Right lobe of liver (tissue), 6 donors: ENCODE results near the gene RSPO1. TPM values are rescaled to one million over a fixed set of nuclear protein-coding genes. Genes with fewer than 3 reads are reported as not detected.

Experiments
- ATAC-seq, 4 donors: fragments of 200-7000 bp; cut with Tn5 transposase; one replicate each; pipeline ENCODE4 v1.9.1; 2020; ENCODE audit warnings: mild to moderate bottlenecking in 4 of 4, moderate library complexity in 4 of 4
- DNase-seq, 3 donors: peaks; one replicate each; pipeline ENCODE4 v3.0.0-alpha.2; 2020
- H3K27ac ChIP-seq, 3 donors: fragments of 200-600 bp; one replicate each; pipeline ENCODE4 v1.8.0; 2022
- H3K27me3 ChIP-seq, 2 donors: fragments of 200-600 bp; one replicate each; pipeline ENCODE4 v1.8.0; 2022
- H3K36me3 ChIP-seq, 4 donors: fragments of 200-600 bp; sonication (generic) in 1 of 4; one replicate each; pipeline versions ENCODE4 v1.5.1 to v1.8.0; 2017 to 2022; ENCODE audit warnings: control low read depth in 1 of 4
- H3K4me1 ChIP-seq, 4 donors: fragments of 200-600 bp; sonication (generic) in 1 of 4; one replicate each; pipeline versions ENCODE4 v1.5.1 to v1.8.0; 2017 to 2022; ENCODE audit warnings: control low read depth in 1 of 4
- H3K4me3 ChIP-seq, 3 donors: fragments of 200-600 bp; one replicate each; pipeline ENCODE4 v1.8.0; 2022
- H3K9me3 ChIP-seq, 4 donors: fragments of 200-600 bp; sonication (generic) in 1 of 4; one replicate each; pipeline versions ENCODE4 v1.5.1 to v1.8.0; 2017 to 2022; ENCODE audit warnings: control low read depth in 1 of 4
- CTCF ChIP-seq, 4 donors: fragments of 200-600 bp in 3 of 4; fragments of 450-650 bp in 1 of 4; IDR thresholded peaks; one replicate each; pipeline versions ENCODE4 v1.5.1 to v1.8.0; 2016 to 2022; ENCODE audit warnings: antibody characterized with exemption in 4 of 4, mild to moderate bottlenecking in 2 of 4
- POLR2A ChIP-seq: fragments of 450-650 bp; IDR thresholded peaks from one replicate; pipeline ENCODE4 v1.6.1; 2017; ENCODE audit warnings: antibody characterized with exemption, mild to moderate bottlenecking
- WGBS: methylation state at CpG from one replicate; pipeline ENCODE4 v1.1.6; 2018; ENCODE audit warnings: low coverage, low lambda C conversion rate; ENCODE audit not compliant: insufficient coverage; ENCODE audit errors: missing lambda C conversion rate; 5-methylcytosine and 5-hydroxymethylcytosine counted together
- intact Hi-C, 2 donors: fragments of 100-400 bp; cut with DNase I; formaldehyde crosslinking; loops; one replicate each; pipeline versions ENCODE4 v1.11.2 to v1.14.1; 2022
- total RNA-seq, 6 experiments: library from RNA; depleted of rRNA in 2 of 6; stranded (reverse); fragments of >200 nt in 2 of 6; fragmentation: NEBNext Ultra II Directional in 3 of 6; extraction: Animal tissue kit (Norgen Biotek cat#: 25700) in 3 of 6; gene quantifications; one replicate each; pipeline versions ENCODE4 v1.1.0 to v1.2.4, GENCODE V29; 2016 to 2023
- donor health status: DM: no; HTN: yes; CAD: no.
- donor health status: DM: no; HTN: no; CAD: no.
- donor health status: DM: no; HTN: no; CAD: no.
- donor health status: DM: no; HTN: yes; CAD: no.
- donor health status: DM: no; HTN: yes; CAD: no.

RSPO1 gene
- total RNA-seq, 6 experiments from 2014 or later, result not detected

DNA sequence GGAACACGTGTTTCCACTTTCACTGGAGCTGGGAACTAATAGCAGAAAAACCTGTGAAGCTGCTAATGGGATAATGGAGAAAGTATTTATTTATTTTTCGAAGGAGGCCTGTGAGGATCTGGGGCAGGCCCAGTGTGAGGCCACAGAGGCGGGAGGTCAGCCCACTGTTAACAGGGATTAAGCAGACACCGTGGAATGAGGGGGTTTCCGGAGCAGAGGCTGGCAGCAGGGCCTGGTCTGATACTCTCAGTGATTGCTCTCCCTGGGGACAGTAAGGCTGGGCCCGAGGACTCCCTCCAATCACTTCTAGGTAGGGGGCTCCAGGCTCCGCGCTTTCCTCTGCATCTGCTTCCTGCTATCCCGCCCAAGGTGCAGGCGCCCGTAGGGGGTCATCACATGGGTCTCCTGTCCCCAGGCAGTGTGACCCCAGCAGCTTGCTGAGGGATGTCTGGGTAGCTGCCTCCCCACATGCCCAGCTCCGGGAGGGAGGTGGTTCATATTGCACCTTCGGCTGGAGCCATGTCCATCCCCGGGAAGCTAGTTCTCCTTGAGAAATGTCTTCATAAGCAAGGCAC lies 28.8 kb upstream of the RSPO1 start:
- Histone ChIP-seq H3K27me3 (no peaks in the 10 kb centered on the region), H3K4me3 (no peak overlapping the region), H3K36me3 (no peaks in the 10 kb centered on the region), H3K4me1 (no peaks in the 10 kb centered on the region), H3K27ac (no peak overlapping the region), H3K9me3 (no peaks in the 10 kb centered on the region)
- no peak for TF ChIP-seq CTCF (IDR thresholded peaks at IDR 0.05)
- TF ChIP-seq POLR2A, result no peak
- ATAC-seq (no peak), DNase-seq (no peak)
- intact Hi-C loops, result no loop called here
- WGBS, result 33% methylated on average over 3 of the region's 14 CpGs

DNA sequence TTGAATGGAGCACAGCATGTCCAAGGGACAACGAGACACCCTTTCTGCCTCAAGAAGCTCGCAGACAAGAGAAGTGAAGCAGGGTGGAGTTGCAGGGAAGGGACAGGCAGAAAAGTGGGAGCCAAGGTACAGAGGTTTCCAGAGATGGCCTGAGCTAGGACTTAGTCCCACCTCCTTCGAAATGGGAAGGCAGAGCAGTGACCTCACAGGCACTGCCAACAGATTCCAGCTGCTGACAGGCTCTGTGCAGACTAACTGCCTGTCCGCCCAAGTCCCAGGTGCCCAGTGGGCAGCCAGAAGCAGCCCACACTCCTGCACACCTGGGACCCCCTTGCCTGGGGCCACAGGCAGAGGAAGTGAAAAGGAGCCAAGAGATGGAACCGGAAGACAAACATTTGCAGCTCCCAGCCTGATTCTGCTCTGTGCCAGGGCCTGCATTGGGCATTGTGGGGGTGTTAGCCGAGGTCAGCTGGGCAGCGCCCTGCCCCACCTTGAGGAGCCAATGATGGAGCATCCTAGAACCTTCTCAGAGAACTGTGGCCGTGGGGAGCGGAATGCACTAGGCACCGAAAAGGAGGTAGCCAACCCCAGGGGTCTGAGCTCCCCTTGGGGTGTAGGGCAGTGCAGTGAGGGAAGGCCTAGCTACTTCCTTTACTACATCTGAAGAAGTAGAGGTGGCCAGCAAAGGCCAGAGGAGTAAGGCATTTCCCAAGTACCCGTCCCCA lies 27.5 kb upstream of the RSPO1 start:
- ATAC-seq (no peak), DNase-seq (no peak)
- WGBS, result 43% methylated on average over 4 of the region's 11 CpGs
- TF ChIP-seq POLR2A (no peak), CTCF (IDR thresholded peaks at IDR 0.05) (no peak)
- Histone ChIP-seq H3K27me3 (no peaks in the 10 kb centered on the region), H3K9me3 (no peaks in the 10 kb centered on the region), H3K27ac (no peak overlapping the region), H3K4me1 (no peaks in the 10 kb centered on the region), H3K36me3 (no peaks in the 10 kb centered on the region), H3K4me3 (no peak overlapping the region)
- intact Hi-C loops, result no loop called here

DNA sequence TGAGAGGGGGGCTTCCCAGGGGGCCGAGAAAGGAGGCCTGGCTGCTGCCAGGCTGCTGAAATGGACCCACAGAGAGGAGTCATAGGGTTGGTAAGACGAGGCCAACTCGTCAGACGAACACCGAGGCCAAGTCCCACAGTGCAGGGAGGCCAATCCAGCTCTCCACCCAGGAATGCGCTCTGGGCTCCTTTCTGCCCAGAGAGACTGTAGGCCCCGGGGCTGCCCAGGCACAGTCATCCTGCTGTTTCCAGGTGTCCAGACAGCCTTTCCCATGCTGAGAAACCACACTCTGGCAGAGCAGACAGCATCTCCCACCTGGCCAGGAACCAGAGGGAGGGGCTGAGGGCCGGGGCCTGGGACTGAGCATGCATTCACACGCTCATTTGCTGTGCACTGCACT lies 26.7 kb upstream of the RSPO1 start:
- no peak for ATAC-seq
- Histone ChIP-seq H3K36me3 (no peaks in the 10 kb centered on the region), H3K4me3 (no peak overlapping the region), H3K27ac (no peak overlapping the region), H3K27me3 (no peaks in the 10 kb centered on the region), H3K4me1 (no peaks in the 10 kb centered on the region), H3K9me3 (no peaks in the 10 kb centered on the region)
- 50% methylated on average over 4 of the region's 9 CpGs for WGBS
- intact Hi-C loops, result no loop called here
- no peak for TF ChIP-seq CTCF (IDR thresholded peaks at IDR 0.05)
- no peak for TF ChIP-seq POLR2A
- no peak for DNase-seq

DNA sequence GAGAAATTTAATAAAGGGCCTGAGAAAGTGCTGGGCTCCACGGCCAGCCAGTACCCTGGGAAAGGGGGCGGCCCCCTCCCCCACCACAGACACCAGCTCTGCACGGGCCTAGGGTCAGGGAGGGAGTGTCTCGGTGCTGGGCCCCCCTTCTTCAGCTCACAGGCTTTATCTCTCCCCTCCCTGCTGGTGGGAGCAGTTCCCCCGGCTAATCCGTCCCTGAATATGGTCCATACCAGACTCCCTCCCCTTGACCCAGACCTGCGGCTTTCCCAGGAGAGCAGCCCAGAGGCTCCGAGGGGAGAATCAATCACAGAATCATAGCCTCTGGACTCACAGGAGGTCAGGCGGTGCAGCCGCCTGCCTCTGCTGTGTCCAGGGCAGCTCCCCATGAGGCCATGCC lies 26.0 kb upstream of the RSPO1 start:
- no peaks in the 10 kb centered on the region for H3K27me3 ChIP-seq
- WGBS, result 42% methylated on average over 3 of the region's 10 CpGs
- no peak overlapping the region for H3K27ac ChIP-seq
- H3K36me3 ChIP-seq, result no peaks in the 10 kb centered on the region
- H3K9me3 ChIP-seq, result no peaks in the 10 kb centered on the region
- TF ChIP-seq POLR2A (no peak), CTCF (IDR thresholded peaks at IDR 0.05) (no peak)
- intact Hi-C loops, result no loop called here
- H3K4me3 ChIP-seq, result no peak overlapping the region
- ATAC-seq, result no peak
- no peaks in the 10 kb centered on the region for H3K4me1 ChIP-seq
- DNase-seq, result no peak
